ENCODE data around the gene CFAP410. TPM values are rescaled to one million over a fixed set of nuclear protein-coding genes. Genes with fewer than 3 reads are reported as not detected.

CFAP410 gene
- total and polyA plus RNA-seq, 2 of the 8 experiments (the other 6 are each of a cell fraction or from before 2014, with no cell fraction given) = 10.6 to 12.0 TPM

GRCh38 chr21:44375281-44375651 lies 36.1 kb upstream of the CFAP410 start:
- Histone ChIP-seq H3K18ac (ENCODE audit: extremely low read depth, low read length) (no peak overlapping the region), H2BK5ac (ENCODE audit: low read depth, low read length) (no peak overlapping the region), H4K8ac (ENCODE audit: extremely low read depth, insufficient read depth, low read length) (no peak overlapping the region), H3K4me1 (replicated peaks in 1 of 4; ENCODE audit: control insufficient read depth in 3 of 4, insufficient read depth in 4 of 4, low read length in 3 of 4) (peaks cover 0 to 5% (median under 1%) of the 10 kb centered on the region in 4 experiments; a peak in 4 of 7 replicates), H3K27ac (ENCODE audit: low read depth, low read length) (no peak overlapping the region), H2BK20ac (ENCODE audit: low read length) (no peak overlapping the region), H4K20me1 (replicated peaks in 1 of 2; ENCODE audit: control insufficient read depth in 1 of 2, insufficient read depth in 2 of 2, low read length in 2 of 2) (no peaks in the 10 kb centered on the region), H4K91ac (replicated peaks; ENCODE audit: insufficient read length, low read length) (no peak overlapping the region), H3K79me2 (ENCODE audit: control insufficient read depth in 1 of 2, insufficient read depth in 2 of 2, low read length in 2 of 2) (no peaks in the 10 kb centered on the region), H2AFZ (ENCODE audit: low read length) (no peak overlapping the region), H3K4ac (replicated peaks; ENCODE audit: insufficient read length, low read depth, low read length) (no peak overlapping the region), H2BK15ac (ENCODE audit: low read length) (no peak overlapping the region), H3K4me3 (ENCODE audit: extremely low read depth in 1 of 4, insufficient read depth in 2 of 4, low read depth in 3 of 4, low read length in 4 of 4) (no peak overlapping the region), H3K27me3 (replicated peaks in 1 of 4; ENCODE audit: control insufficient read depth in 3 of 4, extremely low read depth in 1 of 4, insufficient read depth in 3 of 4, low read length in 3 of 4) (peaks cover 0 to 8% (median 6%) of the 10 kb centered on the region in 4 experiments; a peak in 4 of 7 replicates), H3K36me3 (ENCODE audit: control insufficient read depth in 2 of 4, insufficient read depth in 4 of 4, low read length in 3 of 4) (no peaks in the 10 kb centered on the region), H3K56ac (replicated peaks; ENCODE audit: insufficient read length, low read depth, low read length) (no peak overlapping the region), H2BK120ac (replicated peaks; ENCODE audit: low read depth, low read length) (no peak overlapping the region), H3K23ac (ENCODE audit: insufficient read length) (no peak overlapping the region), H3K4me2 (ENCODE audit: insufficient read depth in 1 of 2, low read depth in 2 of 2, low read length in 2 of 2) (no peak overlapping the region), H3K9me3 (ENCODE audit: insufficient read depth in 2 of 2, low read depth in 1 of 2, low read length in 1 of 2) (peaks cover 6 to 14% of the 10 kb centered on the region in 2 experiments; a peak in 3 of 4 replicates), H2AK5ac (ENCODE audit: low read depth, low read length) (no peak overlapping the region), H3K79me1 (ENCODE audit: low read depth, low read length) (no peaks in the 10 kb centered on the region), H4K5ac (ENCODE audit: insufficient read length, low read depth, low read length) (no peak overlapping the region), H2BK12ac (ENCODE audit: low read depth, low read length) (no peak overlapping the region), H3K9ac (replicated peaks in 1 of 4; ENCODE audit: extremely low read depth in 1 of 4, low read depth in 3 of 4, low read length in 3 of 4) (no peak overlapping the region), H3K23me2 (ENCODE audit: low read depth, low read length) (no peaks in the 10 kb centered on the region), H3K14ac (ENCODE audit: insufficient read length) (no peak overlapping the region)
- ChIA-PET POLR2A (ENCODE audit: partially characterized antibody) (no interaction called here), CTCF (ENCODE audit: partially characterized antibody) (interaction anchor here (1.4 to 1.7 kb wide), 4 partner anchors 11 to 102 kb away, joined by 3 to 7 read pairs (median 4); no protein-coding TSS in a partner anchor)
- DNase-seq (ENCODE audit: low read depth in 1 of 2, low spot score in 2 of 2) (no peak), FAIRE-seq (no peak)
- WGBS, 2 experiments (ENCODE audit: extremely low coverage in 1 of 2, insufficient coverage in 1 of 2, insufficient read length in 1 of 2, insufficient replicate concordance in 2 of 2, low coverage in 1 of 2, low lambda C conversion rate in 2 of 2, missing lambda C conversion rate in 1 of 2) = 81% methylated on average over 10 of the region's 10 CpGs; no CpG with 5 or more reads in 1 of the 2 experiments

All from H1 (cell line).